ENCODE results near the gene BEST1.

The BEST1 gene

DNA sequence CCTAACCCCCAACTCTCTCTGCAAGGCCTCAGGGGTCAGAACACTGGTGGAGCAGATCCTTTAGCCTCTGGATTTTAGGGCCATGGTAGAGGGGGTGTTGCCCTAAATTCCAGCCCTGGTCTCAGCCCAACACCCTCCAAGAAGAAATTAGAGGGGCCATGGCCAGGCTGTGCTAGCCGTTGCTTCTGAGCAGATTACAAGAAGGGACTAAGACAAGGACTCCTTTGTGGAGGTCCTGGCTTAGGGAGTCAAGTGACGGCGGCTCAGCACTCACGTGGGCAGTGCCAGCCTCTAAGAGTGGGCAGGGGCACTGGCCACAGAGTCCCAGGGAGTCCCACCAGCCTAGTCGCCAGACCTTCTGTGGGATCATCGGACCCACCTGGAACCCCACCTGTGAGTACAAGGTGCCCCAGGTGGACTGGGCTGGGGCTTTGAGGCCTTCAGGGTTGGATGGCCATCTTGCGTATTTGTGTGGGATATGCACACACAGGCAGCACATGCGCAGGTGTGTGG is at the start of gene BEST1:
Gene BEST1, plus strand, starts transcription at position 317 of the 513 bp plus-strand sequence. CDS start 1,456 bp downstream, outside the sequence.
- no peak for DNase-seq

DNA sequence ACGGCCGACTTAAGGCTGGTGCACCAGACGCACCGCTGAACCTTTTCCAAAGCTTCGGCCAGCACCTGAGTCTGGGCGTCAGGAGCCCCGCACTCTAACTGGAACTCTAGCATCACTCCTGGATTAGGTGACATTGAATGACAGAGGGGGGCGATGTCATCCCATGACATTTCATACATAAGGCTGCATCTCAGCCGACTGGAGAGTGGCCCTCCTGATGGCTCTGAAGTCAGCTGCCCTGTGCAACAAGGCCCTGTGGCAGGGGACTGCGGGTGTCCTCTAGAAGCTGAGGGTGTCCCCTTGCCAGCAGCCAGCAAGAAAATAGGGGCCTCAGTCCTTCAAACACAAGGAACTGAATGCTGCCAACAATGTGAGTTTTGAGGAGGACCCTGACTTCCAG is 48.8 kb upstream of the BEST1 start:
- no peak for DNase-seq

DNA sequence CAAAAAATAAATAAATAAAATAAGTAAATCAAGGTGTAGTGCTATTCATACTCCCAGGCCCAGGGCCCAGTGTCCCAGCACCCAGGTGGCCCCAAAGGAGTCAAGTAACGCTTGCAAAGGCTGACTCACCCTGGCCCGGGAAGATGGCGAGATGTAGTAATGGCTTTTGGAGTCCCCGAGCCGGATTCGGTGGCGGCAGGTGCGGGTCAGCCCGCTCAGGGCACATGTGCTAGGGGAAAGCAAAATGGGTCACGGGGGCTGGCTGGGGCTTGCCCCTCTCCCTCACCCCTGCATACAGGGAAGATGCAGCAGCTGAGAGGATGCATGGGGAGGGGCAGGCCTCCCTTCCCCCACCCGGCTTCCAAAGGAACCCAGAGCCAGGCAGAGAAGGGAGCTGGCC is 47.8 kb upstream of the BEST1 start:
- no peak for DNase-seq

DNA sequence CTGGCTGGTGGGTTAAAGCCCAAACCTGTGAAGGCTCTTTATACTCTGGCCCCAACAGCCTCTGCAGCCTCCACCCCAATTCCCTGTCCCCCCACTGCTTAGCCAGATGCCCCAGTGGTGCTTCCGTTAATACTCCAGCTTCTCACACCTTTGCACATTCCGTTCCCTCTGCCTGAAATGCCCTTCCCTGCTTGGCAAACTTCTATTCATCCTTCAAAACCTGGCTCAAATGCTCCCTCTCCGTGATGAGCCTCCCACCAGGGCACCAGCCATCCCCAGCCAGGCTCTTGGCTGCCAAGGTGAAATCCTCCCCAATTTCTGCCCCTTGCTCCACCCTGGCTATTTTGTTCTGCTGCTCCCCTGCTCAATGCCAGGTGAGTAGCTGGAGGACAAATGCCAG is 46.3 kb upstream of the BEST1 start:
- DNase-seq = no peak

DNA sequence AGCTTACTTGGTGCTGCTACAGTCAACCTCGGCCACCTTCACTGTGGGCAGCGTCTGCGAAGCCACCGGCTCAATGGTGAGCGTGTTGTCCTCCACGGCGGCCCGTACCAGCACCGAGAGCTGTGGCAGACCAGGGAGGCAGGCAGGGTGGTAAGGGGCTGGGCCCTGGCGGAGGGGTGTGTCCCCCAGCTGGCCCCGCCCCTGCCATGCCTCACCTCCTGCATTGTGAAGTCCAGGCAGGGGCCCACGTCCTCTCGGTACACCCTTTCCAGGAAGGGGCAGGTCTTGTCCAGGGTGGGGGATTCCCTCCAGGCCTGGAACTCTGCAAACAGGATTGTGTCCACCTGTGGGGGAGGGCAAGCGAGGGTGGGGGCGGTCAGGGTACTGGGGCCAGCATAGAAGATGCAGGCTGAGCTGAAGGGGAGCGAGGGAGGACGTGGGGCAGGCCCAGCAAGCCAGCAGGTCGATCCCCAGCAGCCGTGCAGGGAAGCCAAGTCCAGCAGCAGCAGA is 45.6 kb upstream of the BEST1 start:
- DNase-seq = peak in 2 of 3 experiments; percentile 50 to 71

DNA sequence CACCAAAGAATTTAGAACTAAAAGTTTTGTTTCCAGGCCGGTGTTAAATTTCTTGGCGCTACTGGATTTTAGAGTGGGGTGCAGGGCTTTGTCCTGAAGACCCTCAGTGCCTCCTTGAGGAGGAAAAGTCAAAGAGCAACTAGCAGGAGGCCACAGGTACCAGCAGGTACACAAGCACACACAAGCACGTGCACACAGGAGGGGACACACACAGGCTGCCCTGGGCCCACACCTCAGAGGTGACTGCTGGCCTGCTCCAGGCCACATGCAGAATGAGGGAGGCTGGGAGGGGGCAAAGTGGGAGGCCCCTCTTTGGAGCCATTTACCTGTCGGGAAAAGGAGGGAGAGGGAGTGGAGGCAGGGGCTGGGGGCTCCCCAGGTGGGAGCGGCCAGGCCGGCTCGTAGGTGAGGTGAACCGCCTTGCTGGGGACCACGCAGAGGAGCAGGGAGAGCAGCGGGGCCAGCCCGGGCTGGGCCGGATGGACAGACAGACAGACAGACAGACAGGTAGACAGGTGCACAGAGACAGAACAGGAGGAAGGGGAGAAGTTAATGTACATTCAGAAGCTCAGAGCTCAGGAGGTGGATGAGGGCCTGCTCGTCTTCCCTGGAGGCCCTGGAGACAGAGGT is 45.0 kb upstream of the BEST1 start:
- DNase-seq = no peak

DNA sequence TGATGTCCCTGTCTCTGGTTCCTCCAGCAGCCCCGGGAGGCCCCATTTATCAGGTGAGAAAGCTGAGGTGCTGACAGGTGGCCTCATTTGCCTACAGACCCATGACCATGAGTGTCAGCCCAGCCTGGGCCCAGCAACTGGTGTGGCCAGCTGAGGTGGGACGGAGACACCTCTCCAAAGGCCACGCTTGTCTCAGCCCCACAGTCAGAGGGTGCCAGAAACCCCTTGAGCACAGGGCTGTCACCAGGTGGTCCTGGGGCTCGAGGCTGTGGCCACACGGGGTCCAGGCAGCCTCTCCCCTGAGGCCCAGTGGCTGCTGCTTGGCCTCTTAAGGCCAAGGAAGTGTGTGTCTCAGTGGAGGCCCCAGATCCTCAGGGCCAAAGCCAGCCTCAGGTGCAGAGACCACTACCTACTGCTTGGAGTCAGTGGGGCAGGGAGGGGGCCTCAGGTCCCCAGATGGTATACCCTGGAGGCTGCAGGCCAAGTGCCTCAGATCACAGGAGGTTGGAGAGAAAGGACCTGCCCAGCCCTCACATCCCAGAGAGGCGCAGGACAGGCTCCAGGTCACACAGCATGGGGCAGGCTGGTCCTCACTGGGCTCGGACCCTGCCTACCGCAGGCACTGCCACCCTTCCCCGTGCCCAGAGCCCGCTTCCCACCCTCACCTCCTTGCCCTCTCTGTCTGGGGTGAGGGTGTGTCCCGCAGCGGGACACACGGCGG is 44.2 kb upstream of the BEST1 start:
- DNase-seq = no peak

GRCh38 chr11:61906522-61906909 is 43.6 kb upstream of the BEST1 start:
- DNase-seq = no peak

GRCh38 chr11:61907282-61907681 is 42.9 kb upstream of the BEST1 start:
- DNase-seq = no peak

DNA sequence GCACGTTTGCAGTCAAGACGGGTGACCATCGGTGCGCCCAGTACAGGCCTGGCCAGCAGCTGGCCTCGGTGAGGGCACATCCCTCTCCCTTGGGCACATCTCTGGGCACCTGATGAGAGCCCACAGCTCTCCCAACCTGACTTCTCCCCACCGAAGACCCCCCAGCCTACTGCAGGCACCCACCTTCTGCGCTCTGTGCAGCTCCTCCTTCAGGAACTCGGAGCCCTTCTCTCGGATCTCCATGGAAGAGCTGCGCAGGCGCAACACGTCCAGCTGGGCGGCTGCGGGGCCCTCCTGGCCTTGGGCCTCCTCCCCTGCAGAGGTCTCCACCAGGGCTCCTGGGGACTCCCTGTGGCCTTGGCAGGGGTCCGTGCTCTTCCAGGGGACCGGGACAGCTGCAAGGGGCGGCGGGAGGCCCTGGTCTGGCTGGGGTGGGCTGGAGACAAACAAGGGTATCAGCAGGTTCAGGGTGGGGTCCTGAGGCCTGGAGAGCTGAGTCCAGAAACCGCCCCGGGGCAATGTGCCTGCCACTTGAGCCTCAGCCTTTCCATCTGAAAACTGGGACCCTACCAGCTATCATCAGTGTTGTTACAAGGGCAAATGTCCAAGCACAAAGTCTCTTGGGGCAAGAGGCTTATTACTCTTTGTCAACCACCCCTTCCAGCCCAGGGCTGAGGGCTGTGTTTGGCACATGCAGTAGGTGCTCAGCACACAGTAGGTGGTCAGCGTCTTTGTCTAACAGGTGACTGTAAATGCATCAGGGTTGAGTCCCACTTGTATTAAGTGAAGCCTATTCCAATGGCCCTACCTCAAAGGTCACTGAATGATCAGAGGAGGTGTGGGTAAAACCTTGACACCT is 42.1 kb upstream of the BEST1 start:
- no peak for DNase-seq

DNA sequence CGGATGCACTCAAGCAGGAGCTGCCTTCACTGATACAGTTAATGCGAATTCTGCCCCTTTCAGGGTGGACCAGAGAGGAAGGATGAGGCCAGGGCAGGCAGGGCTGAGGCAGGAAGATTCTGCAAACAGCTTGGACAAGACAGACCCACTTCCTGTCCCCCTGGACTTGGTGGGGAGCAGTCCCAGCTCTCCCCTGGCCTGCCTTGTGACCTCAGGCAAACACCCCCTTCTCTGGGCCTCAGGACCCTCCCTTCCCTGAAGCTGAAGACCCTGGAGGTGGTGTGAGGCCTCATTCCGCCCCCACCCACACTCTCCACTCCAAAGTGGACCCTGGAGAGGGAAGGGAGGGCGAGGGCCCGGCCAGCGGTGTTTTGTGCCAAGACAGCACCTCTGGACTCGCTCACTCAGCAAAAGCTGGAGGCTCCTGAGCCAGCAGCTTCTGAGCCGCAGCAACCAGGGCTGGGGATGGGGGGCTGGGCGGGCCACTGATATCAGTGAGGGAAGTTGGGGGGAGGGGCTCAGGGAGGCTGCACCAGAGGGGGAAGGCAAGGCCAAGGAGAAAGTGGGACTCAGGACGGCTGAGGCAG is 41.3 kb upstream of the BEST1 start:
- DNase-seq = no peak

- DNase-seq = no peak
These were observed 39.7 kb upstream of the BEST1 start for GRCh38 chr11:61910187-61911127.

DNA sequence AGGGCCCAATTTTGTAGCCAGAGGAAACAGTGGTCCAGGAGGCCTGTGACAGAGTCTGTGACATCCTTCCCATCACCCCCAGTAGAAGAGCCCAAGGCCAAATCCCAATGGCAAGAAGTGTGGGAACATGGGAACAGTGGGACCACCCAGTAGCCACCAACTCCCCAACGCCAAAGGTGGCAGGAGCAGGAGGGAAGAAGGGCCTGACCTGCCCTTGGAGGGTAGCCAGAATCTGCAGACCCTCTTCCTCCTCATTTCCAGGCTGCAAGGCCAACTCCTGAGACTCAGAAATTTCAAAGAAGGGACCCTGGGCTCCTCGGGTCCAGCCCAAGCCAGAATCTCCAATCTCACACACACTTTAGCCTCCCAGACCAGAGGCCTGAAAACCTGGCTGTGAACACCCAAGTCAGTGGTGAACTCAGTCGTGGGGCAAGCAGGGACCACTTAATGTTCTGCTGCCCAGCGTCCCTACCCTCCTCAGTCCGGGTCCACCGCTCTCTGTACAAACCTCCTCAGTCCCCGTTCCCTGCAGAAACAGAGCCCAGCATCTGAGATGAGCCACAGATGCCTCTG is 38.9 kb upstream of the BEST1 start:
- DNase-seq = no peak

- DNase-seq = no peak
These were observed 38.2 kb upstream of the BEST1 start for GRCh38 chr11:61911701-61912529.

- no peak for DNase-seq
These were observed 37.6 kb upstream of the BEST1 start for GRCh38 chr11:61912530-61912898.

- DNase-seq = no peak
These were observed 37.0 kb upstream of the BEST1 start for GRCh38 chr11:61912991-61913698.

DNA sequence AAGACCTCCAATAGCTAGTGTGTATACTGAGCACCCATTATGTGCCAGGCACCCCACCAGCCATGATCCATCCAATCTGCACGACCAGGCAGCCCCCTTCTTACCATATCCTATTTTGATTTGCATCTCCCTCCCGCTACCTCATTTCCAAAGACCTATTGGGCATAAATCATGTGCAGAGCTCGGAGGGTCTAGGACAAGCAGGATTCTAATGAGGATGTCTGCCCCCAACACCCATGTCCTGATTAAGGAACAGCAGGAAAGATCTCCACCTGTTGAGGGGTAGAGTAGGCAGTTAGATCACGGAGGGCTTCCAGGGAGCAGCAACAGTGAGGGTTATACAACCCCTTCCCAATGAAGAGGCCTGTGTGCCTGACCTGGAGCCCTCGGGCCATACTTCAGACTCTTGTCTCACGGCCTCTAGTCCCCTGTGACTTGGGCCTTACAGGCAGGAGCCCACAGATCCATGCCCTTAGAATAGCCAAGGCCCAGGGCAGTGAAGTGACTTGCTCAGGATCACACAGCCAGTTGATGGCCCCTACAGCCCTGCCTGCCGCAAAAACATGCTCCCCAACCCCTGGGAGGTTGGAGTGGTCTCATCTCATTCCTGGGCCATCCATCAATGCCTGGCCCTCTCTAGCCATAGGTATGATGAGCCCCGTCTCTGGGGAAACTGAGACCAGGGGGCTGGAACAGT is 36.3 kb upstream of the BEST1 start:
- DNase-seq = no peak

- no peak for DNase-seq
These were observed 35.5 kb upstream of the BEST1 start for GRCh38 chr11:61914471-61915171.

Measured in NCI-H1417 (cell line).